GM10266 (cell line): ENCODE measurements around the gene PUM1.

ENCODE experiments used
- DNase-seq: peaks from one replicate; pipeline ENCODE4 v3.0.0; 2012; ENCODE audit errors: extremely low spot score
- CTCF ChIP-seq: IDR thresholded peaks from 2 replicates; pipeline ENCODE4 v1.5.1; 2012; ENCODE audit warnings: mild to moderate bottlenecking, low read depth; ENCODE audit not compliant: control insufficient read depth, insufficient read depth; ENCODE audit errors: missing control alignments

Gene PUM1

GRCh38 chr1:31036749-31037500 is 28.6 kb downstream of the PUM1 start:
- TF ChIP-seq CTCF, result no peak
- no peak for DNase-seq

- TF ChIP-seq CTCF, result no peak
- DNase-seq, result no peak
Measured at GRCh38 chr1:31033598-31033997, 31.9 kb downstream of the PUM1 start.

- no peak for TF ChIP-seq CTCF
- no peak for DNase-seq
Measured at GRCh38 chr1:31032266-31032665, 33.3 kb downstream of the PUM1 start.

GRCh38 chr1:31031330-31032143 is 34.0 kb downstream of the PUM1 start:
- no peak for DNase-seq
- TF ChIP-seq CTCF, result no peak

- no peak for DNase-seq
- no peak for TF ChIP-seq CTCF
Measured at GRCh38 chr1:31029026-31029425, 36.5 kb downstream of the PUM1 start.

GRCh38 chr1:31027693-31028526 is 37.6 kb downstream of the PUM1 start:
- TF ChIP-seq CTCF, result no peak
- peak; percentile 35 for DNase-seq

GRCh38 chr1:31022259-31022658 is 43.3 kb downstream of the PUM1 start:
- no peak for TF ChIP-seq CTCF
- no peak for DNase-seq
